Sigmoid colon (tissue), 4 donors: Measurements from ENCODE around the gene BMPR1A.

ENCODE experiments used
- EP300 ChIP-seq, 4 donors: sonication (generic); formaldehyde crosslinking; IDR thresholded peaks; one replicate each; pipeline ENCODE4 v1.6.1; 2017; ENCODE audit warnings: antibody characterized with exemption in 4 of 4
- POLR2A ChIP-seq, 2 donors: fragments of 450-650 bp; IDR thresholded peaks; one replicate each; pipeline ENCODE4 v1.6.1; 2016; ENCODE audit warnings: antibody characterized with exemption in 2 of 2, mild to moderate bottlenecking in 2 of 2, moderate library complexity in 2 of 2
- POLR2AphosphoS5 ChIP-seq, 4 donors: sonication (generic); formaldehyde crosslinking; IDR thresholded peaks; one replicate each; pipeline ENCODE4 v1.6.1; 2017; ENCODE audit warnings: antibody characterized with exemption in 4 of 4
- TF ChIP-seq, protein P1 (sequence below), 4 experiments: fragments of 450-650 bp in 3 of 4; fragments of 200-600 bp in 1 of 4; IDR thresholded peaks; one replicate each; pipeline ENCODE4 v1.5.1; 2016 to 2019; ENCODE audit warnings: antibody characterized with exemption in 4 of 4, mild to moderate bottlenecking in 3 of 4, moderate library complexity in 2 of 4

DNA sequence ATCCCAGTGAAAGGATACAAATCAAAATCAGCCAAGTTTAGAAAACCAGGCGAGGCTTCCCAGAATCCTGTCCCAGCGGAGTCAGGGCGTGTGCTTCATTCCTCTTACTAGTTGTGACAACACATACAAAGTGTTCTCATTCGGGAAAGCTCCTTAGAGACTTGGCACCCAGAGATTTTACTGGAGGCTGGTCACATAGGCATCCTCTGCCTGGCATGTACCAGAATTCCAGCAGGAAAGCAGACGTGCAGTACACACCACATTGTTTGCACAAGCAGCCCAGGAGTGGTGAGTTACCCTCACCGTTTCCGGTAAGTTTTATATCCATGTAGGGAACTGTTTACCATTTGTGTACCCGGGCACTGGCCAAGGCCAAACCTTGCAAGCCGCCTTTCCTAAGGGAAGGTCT, 166.1 kb downstream of the BMPR1A start:
- TF ChIP-seq, protein P1, sequence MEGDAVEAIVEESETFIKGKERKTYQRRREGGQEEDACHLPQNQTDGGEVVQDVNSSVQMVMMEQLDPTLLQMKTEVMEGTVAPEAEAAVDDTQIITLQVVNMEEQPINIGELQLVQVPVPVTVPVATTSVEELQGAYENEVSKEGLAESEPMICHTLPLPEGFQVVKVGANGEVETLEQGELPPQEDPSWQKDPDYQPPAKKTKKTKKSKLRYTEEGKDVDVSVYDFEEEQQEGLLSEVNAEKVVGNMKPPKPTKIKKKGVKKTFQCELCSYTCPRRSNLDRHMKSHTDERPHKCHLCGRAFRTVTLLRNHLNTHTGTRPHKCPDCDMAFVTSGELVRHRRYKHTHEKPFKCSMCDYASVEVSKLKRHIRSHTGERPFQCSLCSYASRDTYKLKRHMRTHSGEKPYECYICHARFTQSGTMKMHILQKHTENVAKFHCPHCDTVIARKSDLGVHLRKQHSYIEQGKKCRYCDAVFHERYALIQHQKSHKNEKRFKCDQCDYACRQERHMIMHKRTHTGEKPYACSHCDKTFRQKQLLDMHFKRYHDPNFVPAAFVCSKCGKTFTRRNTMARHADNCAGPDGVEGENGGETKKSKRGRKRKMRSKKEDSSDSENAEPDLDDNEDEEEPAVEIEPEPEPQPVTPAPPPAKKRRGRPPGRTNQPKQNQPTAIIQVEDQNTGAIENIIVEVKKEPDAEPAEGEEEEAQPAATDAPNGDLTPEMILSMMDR (IDR thresholded peaks at IDR 0.05): no peak
- TF ChIP-seq POLR2A (IDR thresholded peaks at IDR 0.05): no peak
- TF ChIP-seq EP300 (IDR thresholded peaks at IDR 0.05): peak in 1 of 4 donors; percentile 13
- peak in 2 of 4 donors; percentile 20 to 43 for TF ChIP-seq POLR2AphosphoS5 (IDR thresholded peaks at IDR 0.05)
